Adipocyte (in vitro differentiated cells): ENCODE data around the gene AQP10.
"Not testable (repeated sequence)": the region's sequence is repeated elsewhere in the genome, so short reads cannot be mapped to it uniquely, and the experiment has no call there.

Experiments used
- DNase-seq: peaks from one replicate; pipeline ENCODE4 v3.0.0-alpha.2; 2015; ENCODE audit warnings: low read depth
- H3K27me3 ChIP-seq: replicated peaks from 2 replicates; pipeline ENCODE4 v1.7.0; 2013; ENCODE audit warnings: mild to moderate bottlenecking, low read length, moderate library complexity; ENCODE audit not compliant: control insufficient read depth, insufficient read depth
- H3K36me3 ChIP-seq: 2 replicates; pipeline ENCODE4 v1.7.0; 2013; ENCODE audit warnings: low read length, mild to moderate bottlenecking, moderate library complexity; ENCODE audit not compliant: control insufficient read depth, insufficient read depth, severe bottlenecking
- H3K4me1 ChIP-seq: 2 replicates; pipeline ENCODE4 v1.7.0; 2013; ENCODE audit warnings: mild to moderate bottlenecking, low read length, moderate library complexity; ENCODE audit not compliant: control insufficient read depth, insufficient read depth
- H3K4me3 ChIP-seq: 2 replicates; pipeline ENCODE4 v1.7.0; 2013; ENCODE audit warnings: mild to moderate bottlenecking, low read length, moderate library complexity
- H3K9ac ChIP-seq: 2 replicates; pipeline ENCODE4 v1.7.0; 2013; ENCODE audit warnings: mild to moderate bottlenecking, low read length, moderate library complexity
- H3K9me3 ChIP-seq: 2 replicates; pipeline ENCODE4 v1.7.0; 2013; ENCODE audit warnings: mild to moderate bottlenecking, low read length, moderate library complexity; ENCODE audit not compliant: control insufficient read depth

Gene AQP10

DNA sequence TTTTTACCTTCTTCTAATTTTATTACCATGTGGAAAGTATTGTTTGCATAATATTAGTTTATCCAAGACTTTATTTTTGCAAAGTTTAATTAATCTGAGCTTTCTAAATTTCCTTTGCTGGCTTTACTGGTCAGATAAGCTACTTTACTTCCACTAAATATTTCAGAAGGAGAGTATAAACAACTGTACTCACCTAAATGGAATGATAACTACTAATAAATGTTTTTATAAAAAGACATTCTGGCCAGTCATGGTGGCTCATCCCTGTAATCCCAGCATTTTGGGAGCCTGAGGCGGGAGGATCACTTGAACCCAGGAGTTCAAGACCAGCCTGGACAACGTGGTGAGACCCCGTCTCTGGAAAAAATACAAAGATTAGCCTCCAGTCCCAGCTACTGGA is 40.5 kb downstream of the AQP10 start:
- H3K36me3 ChIP-seq: no peaks in the 10 kb centered on the region
- H3K4me1 ChIP-seq: no peaks in the 10 kb centered on the region
- no peak overlapping the region for H3K9ac ChIP-seq
- DNase-seq: no peak
- no peaks in the 10 kb centered on the region for H3K9me3 ChIP-seq
- peaks cover 3% of the 10 kb centered on the region for H3K27me3 ChIP-seq
- H3K4me3 ChIP-seq: no peak overlapping the region

DNA sequence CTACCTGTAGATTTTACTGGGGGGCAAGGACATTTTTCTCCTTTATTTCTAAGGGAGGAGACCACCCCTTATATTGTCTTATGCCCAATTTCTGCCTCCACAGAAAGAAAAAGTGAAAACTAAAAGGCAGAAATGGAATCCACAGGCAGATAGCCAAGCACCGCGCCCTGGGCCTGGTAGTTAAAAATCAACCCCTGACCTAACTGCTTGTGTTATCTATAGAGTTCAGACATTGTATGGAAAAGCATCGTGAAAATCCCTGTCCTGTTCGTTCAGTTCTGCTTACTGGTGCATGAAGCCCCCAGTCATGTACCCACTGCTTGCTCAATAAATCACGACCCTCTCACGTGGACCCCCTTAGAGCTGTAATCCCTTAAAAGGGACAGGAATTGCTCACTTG is 50.5 kb downstream of the AQP10 start:
- Histone ChIP-seq H3K9ac (no peak overlapping the region), H3K9me3 (no peaks in the 10 kb centered on the region), H3K4me3 (no peak overlapping the region), H3K27me3 (no peaks in the 10 kb centered on the region), H3K36me3 (no peaks in the 10 kb centered on the region), H3K4me1 (no peaks in the 10 kb centered on the region)
- no peak for DNase-seq

DNA sequence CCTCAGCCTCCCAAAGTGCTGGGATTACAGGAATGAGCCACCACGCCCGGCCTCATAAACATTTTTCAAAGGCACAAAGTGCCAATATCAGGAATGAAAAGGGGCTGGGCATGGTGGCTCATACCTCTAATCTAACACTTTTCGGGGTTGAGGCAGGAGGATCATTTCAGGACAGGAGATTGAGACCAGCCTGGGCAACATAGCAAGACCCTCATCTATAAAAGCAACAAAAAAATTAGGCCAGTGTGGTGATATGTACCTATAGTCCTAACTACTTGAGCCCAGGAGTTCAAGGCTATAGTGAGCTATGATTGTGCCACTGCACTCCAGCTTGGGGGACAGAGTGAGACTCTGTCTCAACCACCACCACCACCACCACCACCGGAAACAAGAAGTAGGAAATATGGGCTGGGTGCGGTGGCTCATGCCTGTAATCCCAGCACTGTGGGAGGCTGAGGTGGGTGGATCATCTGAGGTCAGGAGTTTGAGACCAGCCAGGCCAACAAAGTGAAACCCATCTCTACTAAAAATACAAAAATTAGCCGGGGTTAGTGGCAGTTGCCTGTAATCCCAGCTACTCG is 53.0 kb downstream of the AQP10 start:
- not testable (repeated sequence) for H3K36me3 ChIP-seq, H3K4me3 ChIP-seq, H3K9ac ChIP-seq, H3K4me1 ChIP-seq, DNase-seq, H3K27me3 ChIP-seq, H3K9me3 ChIP-seq
